Activated CD4-positive, alpha-beta memory T cell treated with anti-CD3 and anti-CD28 coated beads for 36 hours (primary cell): ENCODE measurements around the gene CAPG. TPM values are rescaled to one million over a fixed set of nuclear protein-coding genes. Genes with fewer than 3 reads are reported as not detected.
"Not testable (repeated sequence)": the region's sequence is repeated elsewhere in the genome, so short reads cannot be mapped to it uniquely, and the experiment has no call there.

Source experiments
- CTCF ChIA-PET: fragments of 350-600 bp; sonication (Branson Sonifier 250); formaldehyde crosslinking; loops from one replicate; lab custom pipeline; 2021; ENCODE audit warnings: antibody characterized with exemption, inconsistent platforms; lab: Charles Lee
- POLR2A ChIA-PET: fragments of 350-600 bp; sonication (Branson Sonifier 250); formaldehyde crosslinking; loops from one replicate; lab custom pipeline; 2021; ENCODE audit warnings: antibody characterized with exemption; lab: Charles Lee
- DNase-seq: peaks from one replicate; pipeline ENCODE4 v3.0.0-alpha.2; 2020
- H3K27ac Mint-ChIP-seq: one replicate; pipeline ENCODE4 v1.8.0; 2021; ENCODE audit warnings: mixed read lengths
- H3K27me3 Mint-ChIP-seq: one replicate; pipeline ENCODE4 v1.8.0; 2021; ENCODE audit warnings: mixed read lengths
- H3K36me3 Mint-ChIP-seq: one replicate; pipeline ENCODE4 v1.8.0; 2021; ENCODE audit warnings: mixed read lengths
- H3K4me1 Mint-ChIP-seq: one replicate; pipeline ENCODE4 v1.8.0; 2021; ENCODE audit warnings: low read depth, mixed read lengths
- H3K4me3 Mint-ChIP-seq: one replicate; pipeline ENCODE4 v1.8.0; 2021; ENCODE audit warnings: mild to moderate bottlenecking, mixed read lengths
- H3K9me3 Mint-ChIP-seq: one replicate; pipeline ENCODE4 v1.8.0; 2021; ENCODE audit warnings: mixed read lengths
- intact Hi-C: fragments of 100-400 bp; cut with micrococcal nuclease; formaldehyde crosslinking; loops from one replicate; pipeline ENCODE4 v1.15.1; 2023
- total RNA-seq, 2 experiments: library from RNA; stranded (reverse); gene quantifications; one replicate each; pipeline ENCODE4 v1.2.3, GENCODE V29; 2021

CAPG gene
- total RNA-seq, 2 experiments from 2014 or later = 24.1 to 25.6 TPM

GRCh38 chr2:85390941-85391669 lies 19.1 kb downstream of the CAPG start:
- ChIA-PET POLR2A (no interaction called here), CTCF (interaction anchor here (0.7 to 6.6 kb wide), 12 partner anchors 10 to 317 kb away, joined by 3 to 86 read pairs (median 3); partner anchors contain the start of genes RNF181 and SH2D6)
- intact Hi-C loops = loop anchor here (1.0 to 2.0 kb wide), 2 partner anchors 30 to 161 kb away; no protein-coding TSS in a partner anchor
- H3K4me1 Mint-ChIP-seq = peaks cover 4% of the 10 kb centered on the region
- H3K4me3 Mint-ChIP-seq = no peak overlapping the region
- H3K27ac Mint-ChIP-seq = no peak overlapping the region
- no peaks in the 10 kb centered on the region for H3K9me3 Mint-ChIP-seq
- DNase-seq = peak; percentile 75
- no peaks in the 10 kb centered on the region for H3K27me3 Mint-ChIP-seq
- H3K36me3 Mint-ChIP-seq = peaks cover 3% of the 10 kb centered on the region

- CTCF ChIA-PET = interaction anchor here (1.1 to 6.6 kb wide), 3 partner anchors 19 to 164 kb away, joined by 3 to 86 read pairs (median 5); no protein-coding TSS in a partner anchor
- H3K27me3 Mint-ChIP-seq = no peaks in the 10 kb centered on the region
- POLR2A ChIA-PET = no interaction called here
- no peak for DNase-seq
- no peak overlapping the region for H3K4me3 Mint-ChIP-seq
- H3K9me3 Mint-ChIP-seq = no peaks in the 10 kb centered on the region
- H3K27ac Mint-ChIP-seq = no peak overlapping the region
- peaks cover 4% of the 10 kb centered on the region for H3K4me1 Mint-ChIP-seq
- peaks cover 6% of the 10 kb centered on the region for H3K36me3 Mint-ChIP-seq
- intact Hi-C loops = no loop called here
Measured at GRCh38 chr2:85388878-85389538, 21.2 kb downstream of the CAPG start.

- CTCF ChIA-PET = interaction anchor here (1.1 to 6.6 kb wide), 3 partner anchors 32 to 249 kb away, joined by 3 to 86 read pairs (median 3); no protein-coding TSS in a partner anchor
- H3K4me1 Mint-ChIP-seq = peaks cover 7% of the 10 kb centered on the region
- DNase-seq = no peak
- no peaks in the 10 kb centered on the region for H3K27me3 Mint-ChIP-seq
- no peaks in the 10 kb centered on the region for H3K9me3 Mint-ChIP-seq
- intact Hi-C loops = no loop called here
- H3K27ac Mint-ChIP-seq = no peak overlapping the region
- POLR2A ChIA-PET = no interaction called here
- H3K4me3 Mint-ChIP-seq = no peak overlapping the region
- peaks cover 6% of the 10 kb centered on the region for H3K36me3 Mint-ChIP-seq
Measured at GRCh38 chr2:85387754-85388153, 22.4 kb downstream of the CAPG start.

- peaks cover 9% of the 10 kb centered on the region for H3K36me3 Mint-ChIP-seq
- H3K27me3 Mint-ChIP-seq = no peaks in the 10 kb centered on the region
- peaks cover 3% of the 10 kb centered on the region for H3K4me1 Mint-ChIP-seq
- DNase-seq = no peak
- ChIA-PET CTCF (interaction anchor here (0.7 kb wide), 1 partner anchor 446 kb away, joined by 3 read pairs; no protein-coding TSS in a partner anchor), POLR2A (no interaction called here)
- no peak overlapping the region for H3K4me3 Mint-ChIP-seq
- H3K9me3 Mint-ChIP-seq = no peaks in the 10 kb centered on the region
- intact Hi-C loops = no loop called here
- no peak overlapping the region for H3K27ac Mint-ChIP-seq
Measured at GRCh38 chr2:85385746-85386145, 24.4 kb downstream of the CAPG start.

GRCh38 chr2:85383850-85384249 lies 26.3 kb downstream of the CAPG start:
- peaks cover 9% of the 10 kb centered on the region for H3K9me3 Mint-ChIP-seq
- no peaks in the 10 kb centered on the region for H3K27me3 Mint-ChIP-seq
- H3K27ac Mint-ChIP-seq = peak overlapping the region; percentile 9
- no peak for DNase-seq
- ChIA-PET POLR2A (no interaction called here), CTCF (interaction anchor here (0.9 to 1.4 kb wide), 4 partner anchors 13 to 212 kb away, joined by 3 to 6 read pairs (median 4); partner anchors contain the start of genes ELMOD3, RETSAT and RNF181)
- no peak overlapping the region for H3K4me3 Mint-ChIP-seq
- H3K36me3 Mint-ChIP-seq = peaks cover 23% of the 10 kb centered on the region
- intact Hi-C loops = no loop called here
- H3K4me1 Mint-ChIP-seq = peaks cover 3% of the 10 kb centered on the region

GRCh38 chr2:85383151-85383550 lies 27.0 kb downstream of the CAPG start:
- CTCF ChIA-PET = interaction anchor here (1.2 to 1.3 kb wide), 2 partner anchors 29 to 213 kb away, joined by 3 to 4 read pairs; partner anchors contain the start of genes ELMOD3, RETSAT and RNF181
- POLR2A ChIA-PET = not testable (repeated sequence)

GRCh38 chr2:85380048-85380447 lies 30.1 kb downstream of the CAPG start:
- H3K4me1 Mint-ChIP-seq = peaks cover 3% of the 10 kb centered on the region
- H3K36me3 Mint-ChIP-seq = peaks cover 36% of the 10 kb centered on the region
- intact Hi-C loops = no loop called here
- ChIA-PET POLR2A (no interaction called here), CTCF (no interaction called here)
- no peaks in the 10 kb centered on the region for H3K27me3 Mint-ChIP-seq
- no peak overlapping the region for H3K4me3 Mint-ChIP-seq
- H3K27ac Mint-ChIP-seq = no peak overlapping the region
- H3K9me3 Mint-ChIP-seq = peaks cover 9% of the 10 kb centered on the region
- no peak for DNase-seq

More at GRCh38 chr2:85383151-85383550, 27.0 kb downstream of the CAPG start:
- DNase-seq, H3K27me3 Mint-ChIP-seq, H3K4me1 Mint-ChIP-seq, H3K27ac Mint-ChIP-seq, intact Hi-C loops, H3K9me3 Mint-ChIP-seq, H3K4me3 Mint-ChIP-seq: not testable (repeated sequence)
- H3K36me3 Mint-ChIP-seq = peaks cover 30% of the 10 kb centered on the region

GRCh38 chr2:85378257-85378656 lies 31.9 kb downstream of the CAPG start:
- no peak overlapping the region for H3K27ac Mint-ChIP-seq
- H3K4me3 Mint-ChIP-seq = no peak overlapping the region
- DNase-seq = no peak
- ChIA-PET CTCF (no interaction called here), POLR2A (no interaction called here)
- peaks cover 42% of the 10 kb centered on the region for H3K36me3 Mint-ChIP-seq
- H3K27me3 Mint-ChIP-seq = no peaks in the 10 kb centered on the region
- H3K9me3 Mint-ChIP-seq = peaks cover 9% of the 10 kb centered on the region
- intact Hi-C loops = no loop called here
- H3K4me1 Mint-ChIP-seq = no peaks in the 10 kb centered on the region

GRCh38 chr2:85377083-85377482 lies 33.1 kb downstream of the CAPG start:
- Mint-ChIP-seq H3K4me3 (no peak overlapping the region), H3K27ac (no peak overlapping the region), H3K9me3 (peaks cover 9% of the 10 kb centered on the region), H3K4me1 (no peaks in the 10 kb centered on the region), H3K36me3 (peaks cover 43% of the 10 kb centered on the region), H3K27me3 (no peaks in the 10 kb centered on the region)
- CTCF ChIA-PET = no interaction called here
- POLR2A ChIA-PET = no interaction called here
- intact Hi-C loops = no loop called here
- no peak for DNase-seq

- Mint-ChIP-seq H3K36me3 (peaks cover 42% of the 10 kb centered on the region), H3K4me3 (no peak overlapping the region), H3K9me3 (peaks cover 9% of the 10 kb centered on the region), H3K27me3 (no peaks in the 10 kb centered on the region), H3K4me1 (no peaks in the 10 kb centered on the region), H3K27ac (no peak overlapping the region)
- intact Hi-C loops = no loop called here
- ChIA-PET CTCF (no interaction called here), POLR2A (no interaction called here)
- no peak for DNase-seq
Measured at GRCh38 chr2:85376291-85377065, 33.7 kb downstream of the CAPG start.

GRCh38 chr2:85371045-85371444 lies 39.1 kb downstream of the CAPG start:
- DNase-seq = no peak
- CTCF ChIA-PET = interaction anchor here (0.8 to 1.6 kb wide), 3 partner anchors 13 to 20 kb away, joined by 3 to 5 read pairs (median 4); no protein-coding TSS in a partner anchor
- Mint-ChIP-seq H3K9me3 (no peaks in the 10 kb centered on the region), H3K4me1 (no peaks in the 10 kb centered on the region), H3K27ac (no peak overlapping the region), H3K27me3 (no peaks in the 10 kb centered on the region), H3K36me3 (peaks cover 15% of the 10 kb centered on the region), H3K4me3 (no peak overlapping the region)
- POLR2A ChIA-PET = interaction anchor here (1.1 kb wide), 2 partner anchors 17 to 21 kb away, joined by 3 to 4 read pairs; partner anchors contain the start of genes ELMOD3 and RETSAT
- intact Hi-C loops = no loop called here
